T-helper 1 cell treated with Interleukin-12 subunit alpha and Interleukin-12 subunit beta and Interleukin-4 antibody, amounts not matched to agents 30 μg/mL and 1 μg/mL, for 36 hours (primary cell): ENCODE data around the gene EPN1.
A peak's percentile ranks its signal among the peaks of the same experiment; 100 is the strongest.

Experiments used
- H3K27ac Mint-ChIP-seq: one replicate; pipeline ENCODE4 v1.8.0; 2021; ENCODE audit warnings: mild to moderate bottlenecking, mixed read lengths
- H3K27me3 Mint-ChIP-seq: one replicate; pipeline ENCODE4 v1.8.0; 2021; ENCODE audit warnings: low read depth, mixed read lengths
- H3K36me3 Mint-ChIP-seq: one replicate; pipeline ENCODE4 v1.8.0; 2021; ENCODE audit warnings: low read depth, mixed read lengths
- H3K4me1 Mint-ChIP-seq: one replicate; pipeline ENCODE4 v1.8.0; 2021; ENCODE audit warnings: low read depth, mixed read lengths
- H3K4me3 Mint-ChIP-seq: one replicate; pipeline ENCODE4 v1.8.0; 2021; ENCODE audit warnings: mild to moderate bottlenecking, moderate library complexity, mixed read lengths
- H3K9me3 Mint-ChIP-seq: one replicate; pipeline ENCODE4 v1.8.0; 2021; ENCODE audit warnings: mixed read lengths

The EPN1 gene

GRCh38 chr19:55643003-55643886 lies 31.8 kb upstream of the EPN1 start, which contains the start of gene ZNF581:
Gene ZNF581, plus strand, starts transcription at chr19:55643649. Its CDS starts 923 bp downstream, at chr19:55644572.
- Mint-ChIP-seq H3K4me1 (peaks cover 36% of the 10 kb centered on the region), H3K27me3 (no peaks in the 10 kb centered on the region), H3K9me3 (no peaks in the 10 kb centered on the region), H3K4me3 (peak within 1 kb of the TSS; percentile 96), H3K27ac (peak within 1 kb of the TSS; percentile 97), H3K36me3 (peaks cover 12% of the 10 kb centered on the region)

GRCh38 chr19:55643887-55644176 lies 31.2 kb upstream of the EPN1 start:
- H3K27ac Mint-ChIP-seq = peak overlapping the region; percentile 93

GRCh38 chr19:55644191-55644833 lies 30.7 kb upstream of the EPN1 start:
- peaks cover 31% of the 10 kb centered on the region for H3K4me1 Mint-ChIP-seq
- H3K9me3 Mint-ChIP-seq = no peaks in the 10 kb centered on the region
- no peaks in the 10 kb centered on the region for H3K27me3 Mint-ChIP-seq
- H3K27ac Mint-ChIP-seq = peak overlapping the region; percentile 93
- H3K36me3 Mint-ChIP-seq = peaks cover 9% of the 10 kb centered on the region
- H3K4me3 Mint-ChIP-seq = peak overlapping the region; percentile 96

More at GRCh38 chr19:55643887-55644176, 31.2 kb upstream of the EPN1 start:
- H3K4me3 Mint-ChIP-seq = peak overlapping the region; percentile 96
- no peaks in the 10 kb centered on the region for H3K27me3 Mint-ChIP-seq
- H3K9me3 Mint-ChIP-seq = no peaks in the 10 kb centered on the region
- H3K36me3 Mint-ChIP-seq = peaks cover 12% of the 10 kb centered on the region
- H3K4me1 Mint-ChIP-seq = peaks cover 36% of the 10 kb centered on the region

- H3K27ac Mint-ChIP-seq = no peak overlapping the region
- H3K9me3 Mint-ChIP-seq = no peaks in the 10 kb centered on the region
- H3K27me3 Mint-ChIP-seq = no peaks in the 10 kb centered on the region
- peak overlapping the region; percentile 96 for H3K4me3 Mint-ChIP-seq
- H3K4me1 Mint-ChIP-seq = peaks cover 35% of the 10 kb centered on the region
- peaks cover 12% of the 10 kb centered on the region for H3K36me3 Mint-ChIP-seq
Observed at GRCh38 chr19:55644842-55645511, 30.0 kb upstream of the EPN1 start.

- H3K4me3 Mint-ChIP-seq = peak overlapping the region; percentile 40
- no peaks in the 10 kb centered on the region for H3K9me3 Mint-ChIP-seq
- H3K27ac Mint-ChIP-seq = peak overlapping the region; percentile 36
- H3K36me3 Mint-ChIP-seq = peaks cover 12% of the 10 kb centered on the region
- H3K4me1 Mint-ChIP-seq = peaks cover 31% of the 10 kb centered on the region
- no peaks in the 10 kb centered on the region for H3K27me3 Mint-ChIP-seq
Observed at GRCh38 chr19:55645512-55645881, 29.5 kb upstream of the EPN1 start.

DNA sequence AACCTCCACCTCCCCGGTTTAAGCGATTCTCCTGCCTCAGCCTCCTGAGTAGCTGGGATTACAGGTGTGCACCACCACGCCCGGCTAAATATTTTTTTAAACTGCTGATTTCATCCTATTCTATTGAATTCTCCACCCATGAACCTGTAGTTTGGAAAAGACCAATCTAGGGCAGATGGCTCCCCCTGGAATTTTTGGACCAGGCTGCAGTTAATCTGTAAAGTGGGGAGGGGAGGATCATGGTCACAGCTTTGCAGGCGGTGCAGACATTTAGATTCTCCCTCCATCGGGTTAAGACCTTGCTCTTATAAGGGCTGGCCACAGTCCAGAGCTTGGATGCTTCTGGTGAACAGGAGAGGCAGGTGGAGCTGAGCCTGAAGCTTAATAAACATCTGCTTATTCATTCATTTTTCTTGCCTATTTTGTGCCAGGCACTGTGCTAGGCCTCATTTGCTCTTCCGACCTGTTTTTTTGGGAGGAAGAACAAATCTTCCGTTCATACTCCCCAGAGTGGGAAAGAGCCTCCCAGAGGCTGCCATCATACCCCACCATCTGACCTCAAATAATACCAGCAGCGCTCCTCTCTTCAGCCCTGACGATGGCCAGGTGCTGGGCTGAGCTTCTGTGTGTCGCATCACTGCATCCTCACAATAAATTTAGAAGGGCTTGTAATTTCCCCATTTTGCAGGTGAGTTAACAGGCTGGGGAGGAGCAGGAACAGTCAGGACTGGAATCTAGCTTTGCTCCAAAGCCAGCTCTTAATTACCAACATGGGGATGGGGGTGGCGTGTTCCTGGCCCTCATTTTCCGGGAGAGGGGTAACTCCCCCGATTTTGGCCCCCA lies 27.9 kb upstream of the EPN1 start:
- Mint-ChIP-seq H3K36me3 (peaks cover 16% of the 10 kb centered on the region), H3K4me3 (peak overlapping the region; percentile 79), H3K27ac (peak overlapping the region; percentile 31), H3K27me3 (no peaks in the 10 kb centered on the region), H3K9me3 (no peaks in the 10 kb centered on the region), H3K4me1 (peaks cover 26% of the 10 kb centered on the region)

DNA sequence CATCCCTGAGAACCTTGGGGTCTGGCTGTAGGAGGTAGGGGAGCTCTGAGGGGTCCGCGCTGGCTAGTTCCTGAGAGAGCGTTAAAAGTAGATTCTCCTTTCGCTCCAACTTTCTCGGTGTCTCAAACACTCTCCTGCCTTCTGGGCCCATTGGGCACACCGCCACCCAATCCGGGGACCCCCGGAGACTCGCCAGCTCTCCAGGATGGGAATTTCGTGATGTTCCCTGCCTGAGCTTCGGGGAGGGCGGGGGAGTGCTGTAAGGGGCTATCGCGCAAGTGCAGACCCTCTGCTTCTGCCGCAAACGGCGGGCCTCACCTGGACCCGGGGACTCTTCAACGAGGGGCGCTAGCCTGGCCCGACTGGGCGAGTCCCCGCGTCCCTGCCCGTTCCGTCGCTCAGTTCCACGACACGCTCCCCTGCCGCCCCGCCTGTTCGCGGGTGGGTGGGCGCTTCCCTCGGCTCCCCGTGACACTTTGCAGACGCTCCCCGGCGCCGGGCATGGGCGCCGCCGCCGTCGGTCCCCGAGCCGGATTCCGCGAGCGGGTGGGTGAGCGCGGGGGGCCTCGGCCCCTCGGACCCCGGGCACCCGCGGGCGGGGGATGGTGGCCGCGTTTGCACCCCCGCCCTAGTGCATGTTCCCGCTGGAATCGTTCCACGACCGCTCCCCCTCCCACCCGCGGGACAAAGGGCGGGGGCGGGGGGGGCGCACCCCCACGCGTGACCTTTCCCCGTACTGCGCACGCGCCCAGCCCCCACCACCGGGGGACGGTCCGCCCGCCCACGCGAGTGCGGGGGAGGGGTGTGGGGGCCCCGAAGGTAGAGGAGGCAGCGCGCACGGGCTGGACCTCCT lies 27.1 kb upstream of the EPN1 start, which contains the start of gene CCDC106:
CCDC106 (plus strand) TSS at position 481 of the 853 bp plus-strand sequence. CDS start 835 bp downstream, outside the sequence.
- peaks cover 17% of the 10 kb centered on the region for H3K36me3 Mint-ChIP-seq
- no peaks in the 10 kb centered on the region for H3K27me3 Mint-ChIP-seq

GRCh38 chr19:55648585-55649267 lies 26.3 kb upstream of the EPN1 start:
- H3K27me3 Mint-ChIP-seq = no peaks in the 10 kb centered on the region
- H3K4me1 Mint-ChIP-seq = peaks cover 18% of the 10 kb centered on the region
- H3K9me3 Mint-ChIP-seq = no peaks in the 10 kb centered on the region
- peak overlapping the region; percentile 76 for H3K4me3 Mint-ChIP-seq
- peak overlapping the region; percentile 62 for H3K27ac Mint-ChIP-seq
- H3K36me3 Mint-ChIP-seq = peaks cover 17% of the 10 kb centered on the region

More for the DNA sequence above, 27.1 kb upstream of the EPN1 start, which contains the start of gene CCDC106:
- Mint-ChIP-seq H3K27ac (peak within 1 kb of the TSS; percentile 65), H3K9me3 (no peaks in the 10 kb centered on the region), H3K4me3 (peak within 1 kb of the TSS; percentile 79), H3K4me1 (peaks cover 23% of the 10 kb centered on the region)

- Mint-ChIP-seq H3K27ac (peak overlapping the region; percentile 34), H3K9me3 (no peaks in the 10 kb centered on the region), H3K4me3 (peak overlapping the region; percentile 73), H3K27me3 (no peaks in the 10 kb centered on the region), H3K4me1 (peaks cover 14% of the 10 kb centered on the region), H3K36me3 (peaks cover 17% of the 10 kb centered on the region)
Observed at GRCh38 chr19:55649268-55650125, 25.5 kb upstream of the EPN1 start.

- Mint-ChIP-seq H3K4me1 (peaks cover 14% of the 10 kb centered on the region), H3K36me3 (peaks cover 17% of the 10 kb centered on the region), H3K9me3 (no peaks in the 10 kb centered on the region), H3K27me3 (no peaks in the 10 kb centered on the region), H3K4me3 (peak overlapping the region; percentile 61), H3K27ac (peak overlapping the region; percentile 34)
Observed at GRCh38 chr19:55650126-55650557, 24.9 kb upstream of the EPN1 start.

GRCh38 chr19:55650602-55651230 lies 24.3 kb upstream of the EPN1 start:
- Mint-ChIP-seq H3K36me3 (peaks cover 16% of the 10 kb centered on the region), H3K9me3 (no peaks in the 10 kb centered on the region), H3K27ac (no peak overlapping the region)

DNA sequence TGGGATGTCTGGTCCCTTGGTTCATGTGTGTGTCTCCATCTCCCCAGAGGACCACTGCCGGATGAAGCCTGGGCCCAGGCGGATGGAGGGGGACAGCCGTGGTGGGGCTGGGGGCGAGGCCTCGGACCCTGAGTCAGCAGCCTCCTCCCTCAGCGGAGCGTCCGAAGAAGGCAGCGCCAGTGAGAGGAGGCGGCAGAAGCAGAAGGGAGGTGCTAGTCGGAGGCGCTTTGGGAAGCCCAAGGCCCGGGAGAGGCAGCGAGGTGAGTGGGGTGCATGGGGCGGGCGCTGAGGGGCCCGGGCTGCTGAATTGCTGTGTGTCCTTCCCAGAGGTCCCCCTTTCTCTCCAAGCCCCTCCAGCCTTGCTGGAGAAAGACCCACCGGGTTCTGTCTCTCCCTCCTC lies 23.8 kb upstream of the EPN1 start:
- Mint-ChIP-seq H3K27me3 (no peaks in the 10 kb centered on the region), H3K4me1 (peaks cover 16% of the 10 kb centered on the region), H3K4me3 (no peak overlapping the region), H3K36me3 (peaks cover 21% of the 10 kb centered on the region), H3K9me3 (no peaks in the 10 kb centered on the region), H3K27ac (no peak overlapping the region)

More at GRCh38 chr19:55650602-55651230, 24.3 kb upstream of the EPN1 start:
- Mint-ChIP-seq H3K27me3 (no peaks in the 10 kb centered on the region), H3K4me1 (peaks cover 12% of the 10 kb centered on the region), H3K4me3 (peak overlapping the region; percentile 61)
